HG02798 (cell line): Measurements from ENCODE around the gene OSBPL2.

Experiments
- ATAC-seq: cut with Tn5 transposase; IDR thresholded peaks from one replicate; pipeline ENCODE4 v1.9.1; 2021; ENCODE audit warnings: mild to moderate bottlenecking; ENCODE audit not compliant: unreplicated experiment, poor library complexity

Gene OSBPL2

DNA sequence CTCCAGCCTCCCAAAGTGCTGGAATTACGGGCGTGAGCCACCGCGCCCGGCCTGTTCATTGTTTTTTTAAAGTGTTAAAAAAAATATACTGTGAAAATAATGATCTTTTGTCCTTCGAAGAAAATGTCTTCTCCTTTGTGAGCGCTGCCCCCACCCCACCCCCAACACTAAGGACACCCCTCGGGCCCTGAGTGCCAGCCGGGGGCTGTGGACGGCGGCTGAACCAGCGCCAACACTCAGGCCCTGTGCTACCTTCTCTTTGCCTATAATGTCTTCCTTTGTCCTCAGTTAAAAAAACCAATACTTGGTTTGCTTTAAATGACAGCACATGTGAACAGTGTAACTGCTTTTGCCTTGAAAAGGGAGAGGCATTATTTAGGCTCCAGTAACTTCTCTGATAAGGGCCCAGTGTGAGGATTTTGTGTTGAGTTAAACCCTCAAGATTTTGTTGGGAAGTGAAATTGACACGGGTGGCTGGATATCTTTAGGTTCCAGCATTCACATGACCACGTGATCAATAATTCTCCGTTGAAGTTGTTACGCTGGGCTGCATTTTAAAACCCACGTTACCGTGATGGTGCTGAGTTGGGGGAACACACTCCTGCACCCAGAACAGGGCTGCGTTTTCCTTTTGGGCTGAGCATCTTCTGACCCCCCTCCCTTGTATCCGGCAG lies 54.9 kb downstream of the OSBPL2 start:
- ATAC-seq, result no peak

DNA sequence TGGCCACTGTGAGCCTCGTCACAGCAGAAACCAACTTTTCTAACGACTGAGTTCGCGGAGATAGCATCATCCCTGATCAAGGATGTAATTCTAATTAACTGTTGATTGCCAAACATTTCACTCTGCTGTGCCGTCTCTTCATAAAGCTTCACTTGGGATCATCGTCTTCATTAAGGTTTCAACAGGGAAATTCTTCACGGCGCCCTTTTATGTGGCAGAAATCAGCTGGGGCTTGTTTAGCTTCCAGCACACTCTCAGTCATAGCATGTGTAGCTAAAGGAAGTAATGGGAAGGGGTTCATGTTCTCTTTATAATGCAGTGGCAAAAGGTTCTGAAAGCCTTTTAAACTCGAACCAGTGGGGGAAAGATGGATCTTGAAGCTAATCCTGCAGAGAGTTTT lies 55.6 kb downstream of the OSBPL2 start:
- no peak for ATAC-seq

DNA sequence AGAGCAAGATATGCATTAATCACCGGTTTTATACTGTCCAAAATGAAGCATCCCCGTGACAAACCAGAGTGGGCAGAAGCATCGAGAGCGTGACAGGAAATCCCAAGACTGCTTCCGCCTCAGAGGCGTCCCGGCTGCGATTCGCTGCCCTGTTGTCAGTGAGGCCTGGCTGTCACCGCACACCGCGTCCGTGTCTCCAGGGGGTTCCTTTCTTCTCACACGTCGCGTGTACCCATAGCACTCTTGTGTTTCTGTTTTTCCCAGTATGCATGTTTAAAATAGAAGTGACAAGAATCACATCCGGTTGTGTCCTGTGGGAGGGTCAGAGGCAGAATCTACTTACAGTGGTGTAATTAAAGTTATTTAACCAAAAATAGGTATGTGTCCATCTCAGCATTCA lies 56.2 kb downstream of the OSBPL2 start:
- no peak for ATAC-seq

DNA sequence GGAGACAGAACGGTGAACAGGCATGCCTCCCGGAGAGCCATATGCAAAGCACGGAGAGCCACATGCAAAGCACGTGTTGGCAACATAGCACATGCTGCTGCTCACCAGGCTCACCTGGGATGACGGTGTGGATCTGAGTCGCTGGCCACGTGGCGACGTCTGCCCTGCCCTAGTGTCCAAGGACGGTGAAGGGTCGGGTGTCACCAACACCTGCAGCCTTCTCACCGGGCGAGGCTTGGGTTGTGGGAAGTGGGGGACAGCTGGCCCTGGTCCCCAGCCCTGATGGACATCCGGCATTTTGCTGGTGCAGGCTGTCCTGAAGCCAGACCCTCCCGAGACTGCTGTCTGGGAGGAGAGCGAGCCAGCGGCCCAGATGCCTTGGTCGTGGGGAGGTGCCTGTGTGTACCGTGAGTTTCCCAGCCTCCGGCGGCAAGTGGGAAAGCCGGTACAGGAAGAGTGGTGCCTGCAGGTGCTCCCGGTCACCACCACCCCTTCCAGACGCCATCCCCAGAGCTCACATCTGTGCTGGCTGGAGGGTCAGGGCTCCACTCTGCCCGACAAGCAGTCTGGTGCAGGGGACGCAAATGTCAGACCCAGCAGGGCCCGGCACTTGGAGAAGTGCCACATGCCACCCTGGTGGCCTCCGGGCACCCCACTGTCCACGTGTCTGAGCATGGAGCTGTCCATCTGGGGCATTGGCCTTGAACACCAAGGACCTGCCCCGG lies 58.6 kb downstream of the OSBPL2 start:
- no peak for ATAC-seq

DNA sequence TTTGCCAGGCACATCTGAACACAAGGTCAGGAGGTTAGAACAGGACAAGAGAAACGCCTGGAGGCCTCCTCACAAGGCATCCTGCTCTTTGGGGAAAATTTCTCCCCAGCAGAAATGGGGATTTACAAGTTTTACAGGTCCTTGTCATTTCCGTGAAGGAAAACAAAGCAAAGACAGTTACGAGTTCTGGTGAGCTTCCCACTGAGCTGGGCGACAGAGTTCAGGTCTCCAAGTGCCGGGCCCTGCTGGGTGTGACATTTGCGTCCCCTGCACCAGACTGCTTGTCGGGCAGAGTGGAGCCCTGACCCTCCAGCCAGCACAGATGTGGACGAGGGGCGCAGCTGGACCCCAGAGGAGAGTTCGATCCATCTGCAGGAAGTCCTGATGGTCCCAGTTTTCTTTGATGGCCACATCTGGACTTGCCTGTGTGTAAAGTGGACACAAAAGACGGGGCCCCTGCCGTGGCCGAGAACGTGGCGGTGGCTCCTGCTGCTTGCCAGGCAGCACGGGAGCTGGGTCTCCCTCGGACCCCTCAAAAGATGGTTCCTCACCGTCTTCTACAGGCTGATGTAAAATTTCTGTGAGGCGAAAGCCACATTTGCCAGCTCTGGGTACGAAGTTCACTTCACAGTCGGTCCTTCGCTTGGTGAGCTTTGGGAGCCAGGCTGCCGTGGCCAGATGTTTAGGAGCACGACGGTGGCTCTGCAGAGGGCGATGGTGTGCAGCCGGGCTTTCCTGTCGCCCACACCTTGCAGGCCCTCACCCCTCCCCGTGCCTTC lies 59.3 kb downstream of the OSBPL2 start:
- no peak for ATAC-seq

DNA sequence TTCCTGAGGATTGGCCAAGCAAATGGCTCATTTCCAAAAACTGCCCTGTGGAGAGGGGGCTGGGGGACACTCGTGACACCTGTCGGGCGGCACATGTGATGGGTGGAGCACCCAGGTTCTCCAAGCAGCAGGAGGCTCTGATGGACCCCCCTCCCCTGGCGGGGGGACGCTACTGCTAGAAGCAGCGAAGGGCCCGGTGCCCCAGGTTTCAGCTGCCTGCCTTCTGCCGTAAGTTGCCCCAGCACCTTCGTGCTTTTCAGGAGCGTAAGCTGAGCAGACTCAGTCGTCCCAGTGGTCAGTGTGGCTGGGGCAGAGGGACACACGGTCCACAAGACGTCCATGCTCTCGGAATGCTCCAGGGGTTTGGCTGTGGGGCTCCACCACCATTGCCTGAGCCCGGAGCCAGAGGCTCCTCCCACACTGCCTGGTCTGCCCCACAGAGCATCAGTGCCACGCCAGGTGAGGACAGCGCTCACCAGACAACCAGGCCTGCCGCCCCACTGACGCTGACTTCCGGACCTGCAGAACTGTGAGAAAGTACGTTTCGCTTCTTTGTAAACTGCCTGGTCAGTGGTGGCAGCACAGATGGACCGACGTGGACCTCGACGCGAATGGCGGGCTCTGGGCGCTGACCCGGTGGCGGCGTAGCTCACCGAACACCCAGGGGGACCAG lies 60.4 kb downstream of the OSBPL2 start:
- ATAC-seq, result no peak

DNA sequence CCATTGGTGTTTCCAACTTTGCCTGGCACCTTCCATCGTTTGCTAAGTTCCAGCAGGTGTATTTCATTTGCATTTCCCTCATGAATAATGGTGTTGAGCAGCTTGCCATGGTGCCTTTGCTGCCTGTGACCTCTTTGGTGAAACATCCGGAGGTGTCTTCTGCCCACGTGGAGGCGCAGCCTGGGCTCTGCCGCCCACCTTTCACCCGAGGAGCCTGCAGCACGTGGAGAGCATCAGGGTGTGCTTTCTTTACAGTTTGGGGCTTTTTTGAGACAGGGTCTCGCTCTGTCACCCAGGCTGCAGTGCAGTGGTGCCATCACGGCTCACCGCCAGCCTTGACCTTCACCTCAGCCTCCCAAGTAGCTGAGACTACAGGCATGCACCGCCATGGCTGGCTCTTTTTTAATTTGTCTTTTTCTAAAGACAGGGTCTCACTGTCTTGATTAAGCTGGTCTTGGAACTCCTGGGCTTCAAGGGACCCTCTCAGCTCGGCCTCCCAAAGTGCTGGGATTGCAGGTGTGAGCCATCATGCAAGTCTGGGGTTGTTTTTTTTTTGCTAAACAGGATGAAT lies 61.4 kb downstream of the OSBPL2 start:
- no peak for ATAC-seq

DNA sequence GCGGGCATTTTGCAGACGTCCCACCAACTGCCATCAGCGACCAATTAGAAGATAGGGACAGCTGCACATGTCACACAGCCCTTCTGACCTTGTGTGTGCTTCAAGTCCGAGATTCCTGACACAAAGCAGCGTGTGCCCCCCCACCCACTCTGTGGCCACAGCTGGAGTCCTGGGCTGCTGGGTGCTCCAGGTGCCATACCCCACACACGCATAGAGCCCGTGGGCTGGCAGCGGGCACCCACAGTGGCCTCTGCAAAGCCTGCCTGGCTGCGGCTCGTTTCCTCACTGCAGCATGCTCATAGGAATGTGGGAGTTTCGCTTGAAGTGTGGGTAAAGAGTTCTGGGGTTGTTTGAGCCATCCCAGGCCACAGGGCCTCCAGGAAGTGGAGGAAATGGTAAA lies 62.0 kb downstream of the OSBPL2 start:
- ATAC-seq, result no peak

DNA sequence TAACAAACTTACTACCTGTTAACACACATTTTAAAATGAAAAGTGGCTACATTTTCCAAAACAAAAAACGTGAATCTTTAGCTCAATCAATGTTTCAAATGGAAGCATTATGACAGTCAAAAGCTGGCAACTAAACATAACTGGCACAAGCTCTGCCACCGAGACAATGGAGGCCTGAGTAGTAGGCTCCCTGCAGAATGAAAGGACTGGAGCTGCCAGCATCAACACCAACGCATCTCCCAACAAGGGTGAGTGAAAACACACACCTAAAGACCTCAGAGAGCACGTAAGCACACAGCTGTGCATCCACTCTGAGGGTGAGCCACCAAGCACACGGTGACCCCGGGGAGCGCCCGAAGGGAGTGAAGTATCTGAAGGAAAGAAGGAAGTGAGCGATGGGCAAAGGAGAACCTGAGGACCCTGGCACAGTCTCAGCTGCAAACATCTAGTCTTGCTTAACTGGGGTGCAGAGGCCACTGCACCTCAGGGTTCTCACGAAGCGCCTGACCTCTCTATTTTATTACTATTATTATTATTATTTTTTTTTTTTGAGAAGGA lies 62.9 kb downstream of the OSBPL2 start:
- no peak for ATAC-seq

DNA sequence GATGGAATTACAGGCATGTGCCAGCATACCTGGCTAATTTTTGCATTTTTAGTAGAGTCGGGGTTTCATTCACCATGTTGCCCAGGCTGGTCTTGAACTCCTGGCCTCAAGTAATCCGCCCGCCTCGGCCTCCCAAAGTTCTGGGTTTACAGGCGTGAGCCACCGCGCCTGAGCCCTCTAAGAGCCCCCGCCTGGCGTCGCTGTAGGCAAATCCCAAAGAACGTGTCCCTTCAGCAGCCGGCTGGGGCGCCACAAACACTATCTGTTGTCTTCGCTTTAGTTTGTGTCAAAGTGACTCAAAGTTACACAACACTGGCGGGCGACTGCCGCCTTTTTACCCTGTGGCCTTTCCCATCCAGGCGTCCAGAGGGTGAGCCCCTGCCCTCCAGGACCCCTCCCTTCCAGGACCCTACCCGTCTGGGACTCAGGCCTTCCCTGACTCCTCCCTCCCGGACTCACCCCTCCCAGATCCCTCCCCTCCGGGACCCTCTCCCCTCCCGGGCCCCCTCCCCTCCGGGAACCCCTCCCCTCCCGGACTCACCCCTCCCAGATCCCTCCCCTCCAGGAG lies 63.5 kb downstream of the OSBPL2 start:
- peak; percentile 30 for ATAC-seq

DNA sequence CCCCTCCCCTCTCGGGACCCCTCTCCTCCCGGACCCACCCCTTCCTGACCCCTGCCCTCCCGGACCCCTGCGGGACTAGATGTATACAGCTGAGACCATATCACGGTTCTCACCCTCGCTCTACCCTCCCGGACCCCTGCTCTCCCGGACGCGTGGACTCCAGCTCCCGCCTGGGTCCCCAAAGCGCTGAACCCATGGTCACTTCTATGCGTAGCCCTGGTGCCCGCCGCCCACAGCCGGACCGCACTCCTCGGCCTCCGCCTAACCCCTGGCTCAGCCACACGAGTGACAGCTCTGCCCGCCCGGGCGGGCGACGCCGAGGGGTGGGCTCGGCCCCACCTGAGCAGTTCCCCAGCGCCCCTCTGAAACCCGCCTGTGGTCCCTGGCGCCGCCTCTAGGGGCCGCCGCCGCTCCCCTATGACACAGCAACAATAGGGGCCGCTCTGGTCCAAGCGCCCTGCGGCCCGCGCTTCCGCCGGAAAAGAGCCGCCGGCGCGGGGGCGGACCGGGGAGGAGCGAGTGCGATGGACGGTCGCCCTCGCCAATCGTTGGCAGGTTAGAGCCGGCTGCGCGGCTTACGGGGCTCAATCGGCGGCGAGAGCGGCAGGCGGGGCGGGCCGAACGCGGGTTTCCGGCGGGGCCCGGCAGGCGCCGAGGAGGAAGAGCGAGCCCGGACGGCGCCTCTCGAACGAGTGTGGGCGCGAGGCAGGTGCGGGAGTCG lies 64.2 kb downstream of the OSBPL2 start, which contains the start of gene ADRM1:
Gene ADRM1 (plus strand): TSS at position 657 of the 721 bp plus-strand sequence. CDS start 572 bp downstream, outside the sequence.
- peak; percentile 89 for ATAC-seq

DNA sequence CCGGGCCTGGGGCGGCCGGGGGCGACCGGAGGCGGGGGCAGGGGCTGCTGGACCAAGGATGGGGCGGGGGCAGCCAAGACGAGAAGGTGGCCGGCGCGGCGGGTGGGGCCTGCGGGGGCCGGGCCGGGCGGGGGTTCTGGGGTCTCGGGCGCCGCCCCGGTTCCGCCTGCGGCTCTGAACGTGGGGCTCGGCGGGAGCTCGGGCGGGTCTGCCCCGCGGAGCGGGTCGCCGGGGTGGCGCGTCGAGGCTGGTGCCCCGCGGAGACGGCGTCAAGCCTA lies 64.7 kb downstream of the OSBPL2 start:
- no peak for ATAC-seq

DNA sequence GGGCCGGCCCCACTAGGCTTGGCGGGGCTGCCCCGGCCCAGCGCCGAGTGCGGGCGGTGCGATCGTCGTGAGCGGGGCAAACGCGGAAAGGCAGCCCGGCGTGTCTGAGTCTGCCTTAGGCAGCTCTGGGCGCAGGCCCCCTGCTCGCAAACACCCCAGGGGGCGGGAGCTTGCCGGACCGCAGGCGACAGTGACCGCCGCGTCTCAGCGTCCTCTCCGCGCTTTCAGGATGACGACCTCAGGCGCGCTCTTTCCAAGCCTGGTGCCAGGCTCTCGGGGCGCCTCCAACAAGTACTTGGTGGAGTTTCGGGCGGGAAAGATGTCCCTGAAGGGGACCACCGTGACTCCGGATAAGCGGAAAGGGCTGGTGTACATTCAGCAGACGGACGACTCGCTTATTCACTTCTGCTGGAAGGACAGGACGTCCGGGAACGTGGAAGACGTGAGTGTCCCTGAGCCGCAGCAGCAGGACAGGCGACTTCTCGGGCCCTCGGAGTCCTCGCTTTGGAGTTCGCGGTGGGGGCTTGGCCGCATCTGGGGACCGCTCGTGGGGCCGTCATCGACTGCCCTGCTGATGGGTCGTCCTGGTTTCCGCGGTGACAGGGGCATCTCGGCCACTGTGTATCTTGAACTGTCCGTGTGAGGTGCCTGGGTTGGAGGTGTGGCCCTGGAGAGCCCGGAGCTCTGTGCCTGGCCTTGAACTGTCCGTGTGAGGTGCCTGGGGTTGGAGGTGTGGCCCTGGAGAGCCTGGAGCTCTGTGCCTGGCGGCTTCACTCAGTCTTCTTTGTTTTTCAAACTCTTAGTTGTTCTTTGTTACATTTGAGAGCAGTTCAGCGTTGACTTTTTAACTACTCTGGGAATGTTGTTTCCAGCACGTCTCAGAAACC lies 65.3 kb downstream of the OSBPL2 start:
- peak; percentile 5 for ATAC-seq

DNA sequence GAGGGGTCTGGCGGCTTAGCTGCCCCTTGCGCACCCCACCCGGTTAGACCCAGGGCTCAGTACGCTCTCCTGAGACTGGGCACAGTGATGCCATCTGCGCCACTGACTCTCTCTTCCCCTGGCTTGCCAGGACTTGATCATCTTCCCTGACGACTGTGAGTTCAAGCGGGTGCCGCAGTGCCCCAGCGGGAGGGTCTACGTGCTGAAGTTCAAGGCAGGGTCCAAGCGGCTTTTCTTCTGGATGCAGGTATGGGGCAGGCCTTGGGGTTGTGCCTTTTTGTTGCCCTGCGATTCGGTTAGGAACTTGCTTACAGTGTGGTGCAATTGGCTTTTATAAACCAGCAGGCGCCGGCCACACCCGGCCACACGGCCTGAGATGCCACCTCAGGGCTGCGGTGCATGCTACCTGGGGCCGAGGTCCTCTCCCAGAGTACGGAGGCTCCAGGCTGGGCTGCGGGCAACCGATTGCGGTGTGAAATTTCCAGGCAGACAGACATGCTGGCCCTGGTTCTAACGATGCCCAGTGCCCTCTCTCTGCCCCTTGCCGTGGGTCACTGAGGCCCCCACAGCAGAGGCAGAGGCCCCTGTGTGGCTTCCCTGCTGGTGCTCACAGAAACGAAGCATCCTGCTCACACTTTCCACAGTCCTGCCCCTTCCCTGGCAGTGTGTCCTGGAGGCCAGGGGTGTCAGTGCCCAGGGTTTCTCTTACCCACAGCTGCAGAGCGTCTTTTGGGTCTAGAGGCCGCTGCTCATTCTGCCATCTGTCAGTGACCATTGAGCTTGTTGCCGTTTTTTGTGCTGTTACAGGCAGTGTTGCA lies 66.2 kb downstream of the OSBPL2 start:
- no peak for ATAC-seq

DNA sequence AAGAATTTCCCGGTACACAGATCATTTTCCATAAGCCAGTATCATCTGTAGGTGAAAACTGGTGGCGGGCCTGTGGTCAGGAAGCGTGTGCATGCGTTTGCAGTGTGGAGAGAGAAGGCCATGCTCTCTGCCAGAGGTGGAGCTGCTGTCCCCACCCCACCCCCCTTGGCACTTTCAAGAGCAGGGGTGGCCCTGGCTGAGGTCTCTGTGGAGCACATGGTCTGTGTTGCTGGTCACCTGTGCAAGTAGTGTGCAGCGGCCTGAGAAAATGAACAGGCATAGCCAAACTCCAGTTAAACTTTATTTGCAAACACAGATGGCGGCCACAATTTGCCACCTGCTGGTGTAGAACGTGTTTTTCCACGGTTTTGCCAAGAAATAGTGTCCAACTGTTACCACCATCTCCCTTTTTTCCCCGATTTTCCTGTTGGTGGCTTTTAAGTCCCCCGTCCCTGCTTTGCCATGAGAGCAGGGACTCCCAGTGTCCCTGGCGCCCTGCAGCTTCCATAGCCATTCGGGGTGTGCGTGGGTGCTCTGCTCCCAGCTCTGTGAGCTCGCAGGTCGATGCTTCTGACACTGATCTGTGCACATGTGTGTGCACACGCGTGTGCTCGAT lies 66.9 kb downstream of the OSBPL2 start:
- ATAC-seq, result no peak

DNA sequence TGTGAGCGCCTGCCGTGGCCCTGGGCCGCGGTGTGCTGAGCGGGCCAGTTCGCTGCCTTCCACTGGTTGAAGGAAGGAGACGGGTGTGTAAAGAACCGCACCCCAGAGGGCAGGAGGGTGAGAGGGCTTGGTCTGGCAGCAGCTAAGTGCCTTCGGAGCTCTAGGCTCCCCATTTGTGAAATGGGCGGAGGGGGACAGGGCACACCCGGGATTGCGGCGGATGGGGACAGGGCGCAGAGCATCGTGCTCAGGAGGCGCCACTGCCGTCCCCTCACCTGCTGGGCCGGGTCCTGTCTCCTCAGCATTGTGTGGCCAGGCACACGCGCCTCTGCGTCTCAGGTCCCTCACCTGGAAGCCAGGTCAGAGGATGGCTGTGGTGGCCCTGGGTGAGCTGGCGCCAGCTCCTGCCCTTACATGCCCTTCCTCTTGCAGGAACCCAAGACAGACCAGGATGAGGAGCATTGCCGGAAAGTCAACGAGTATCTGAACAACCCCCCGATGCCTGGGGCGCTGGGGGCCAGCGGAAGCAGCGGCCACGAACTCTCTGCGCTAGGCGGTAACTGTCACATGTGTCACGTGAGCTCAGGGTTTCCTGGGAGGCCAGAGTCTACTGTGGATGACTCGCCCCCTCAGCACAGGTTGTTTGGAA lies 67.6 kb downstream of the OSBPL2 start:
- ATAC-seq, result no peak
